EL (cell line): ENCODE measurements around the gene PRKAR2B.
"Not testable (repeated sequence)": the region's sequence is repeated elsewhere in the genome, so short reads cannot be mapped to it uniquely, and the experiment has no call there.

ENCODE experiments used
- DNase-seq: peaks from one replicate; pipeline ENCODE4 v3.0.0-alpha.2; 2016

PRKAR2B gene

GRCh38 chr7:107123392-107123791, 78.9 kb downstream of the PRKAR2B start:
- no peak for DNase-seq

- no peak for DNase-seq
These were observed 81.0 kb downstream of the PRKAR2B start for GRCh38 chr7:107125475-107125874.

- no peak for DNase-seq
These were observed 83.7 kb downstream of the PRKAR2B start for GRCh38 chr7:107128217-107128616.

- DNase-seq, result no peak
These were observed 84.2 kb downstream of the PRKAR2B start for GRCh38 chr7:107128748-107129147.

GRCh38 chr7:107130487-107131220, 86.1 kb downstream of the PRKAR2B start:
- DNase-seq, result no peak

GRCh38 chr7:107133396-107133795, 88.9 kb downstream of the PRKAR2B start:
- DNase-seq, result no peak

- DNase-seq, result peak; percentile 18
These were observed 94.4 kb downstream of the PRKAR2B start for GRCh38 chr7:107138696-107139420.

GRCh38 chr7:107143875-107144274, 99.4 kb downstream of the PRKAR2B start:
- DNase-seq, result not testable (repeated sequence)

GRCh38 chr7:107145067-107145838, 100.7 kb downstream of the PRKAR2B start:
- DNase-seq, result no peak

GRCh38 chr7:107147464-107148393, 103.2 kb downstream of the PRKAR2B start:
- peak; percentile 42 for DNase-seq

GRCh38 chr7:107148721-107149120, 104.2 kb downstream of the PRKAR2B start:
- DNase-seq, result no peak

GRCh38 chr7:107149863-107150262, 105.4 kb downstream of the PRKAR2B start:
- DNase-seq, result no peak

- peak; percentile 64 for DNase-seq
These were observed 106.0 kb downstream of the PRKAR2B start for GRCh38 chr7:107150375-107151073.

- DNase-seq, result no peak
These were observed 107.0 kb downstream of the PRKAR2B start for GRCh38 chr7:107151538-107151937.

GRCh38 chr7:107152011-107152410, 107.5 kb downstream of the PRKAR2B start:
- DNase-seq, result peak; percentile 58

- DNase-seq, result no peak
These were observed 110.3 kb downstream of the PRKAR2B start for GRCh38 chr7:107154826-107155225.

- DNase-seq, result not testable (repeated sequence)
These were observed 111.2 kb downstream of the PRKAR2B start for GRCh38 chr7:107155726-107156125.

- no peak for DNase-seq
These were observed 112.6 kb downstream of the PRKAR2B start for GRCh38 chr7:107157091-107157490.

- no peak for DNase-seq
These were observed 113.5 kb downstream of the PRKAR2B start for GRCh38 chr7:107158028-107158427.

- DNase-seq, result no peak
These were observed 115.9 kb downstream of the PRKAR2B start for GRCh38 chr7:107160389-107160788.

GRCh38 chr7:107161415-107161814, 116.9 kb downstream of the PRKAR2B start:
- DNase-seq, result no peak

- DNase-seq, result no peak
These were observed 118.0 kb downstream of the PRKAR2B start for GRCh38 chr7:107162475-107162874.
